H1 (cell line): ENCODE data around the gene PDE4B.

ENCODE experiments used
- FOSL1 ChIP-seq: IDR thresholded peaks from 2 replicates; pipeline ENCODE4 v1.6.1; 2011; ENCODE audit warnings: mild to moderate bottlenecking, low read depth, low read length, moderate library complexity; ENCODE audit not compliant: insufficient read depth
- RFX5 ChIP-seq: IDR thresholded peaks from 2 replicates; pipeline ENCODE4 v1.6.1; 2011; ENCODE audit warnings: low read depth, low read length, improper control_type of control experiment, borderline replicate concordance
- TBP ChIP-seq: IDR thresholded peaks from 2 replicates; pipeline ENCODE4 v1.6.1; 2011; ENCODE audit warnings: low read depth, low read length, improper control_type of control experiment
- TCF12 ChIP-seq: IDR thresholded peaks from 2 replicates; pipeline ENCODE4 v1.6.1; 2011; ENCODE audit warnings: low read depth, mild to moderate bottlenecking, low read length
- USF2 ChIP-seq: IDR thresholded peaks from 2 replicates; pipeline ENCODE4 v1.6.1; 2011; ENCODE audit warnings: low read length, improper control_type of control experiment
- ZNF274 ChIP-seq: IDR thresholded peaks from 2 replicates; pipeline ENCODE4 v1.7.0; 2012; ENCODE audit warnings: low read length, borderline replicate concordance; ENCODE audit errors: extremely low read depth
- TF ChIP-seq, protein P1 (sequence below), 3 experiments: IDR thresholded peaks; 1 replicate in 2 of 3; 2 replicates in 1 of 3; pipeline versions ENCODE4 v1.5.1 to v1.6.1; 2011; ENCODE audit warnings: low read length in 3 of 3, mild to moderate bottlenecking in 3 of 3, inconsistent platforms in 2 of 3, low read depth in 1 of 3, moderate library complexity in 1 of 3; ENCODE audit not compliant: insufficient read depth in 1 of 3; ENCODE audit errors: control extremely low read depth in 1 of 3

GRCh38 chr1:66247415-66248208 lies 454.9 kb downstream of the PDE4B start:
- TF ChIP-seq, protein P1, sequence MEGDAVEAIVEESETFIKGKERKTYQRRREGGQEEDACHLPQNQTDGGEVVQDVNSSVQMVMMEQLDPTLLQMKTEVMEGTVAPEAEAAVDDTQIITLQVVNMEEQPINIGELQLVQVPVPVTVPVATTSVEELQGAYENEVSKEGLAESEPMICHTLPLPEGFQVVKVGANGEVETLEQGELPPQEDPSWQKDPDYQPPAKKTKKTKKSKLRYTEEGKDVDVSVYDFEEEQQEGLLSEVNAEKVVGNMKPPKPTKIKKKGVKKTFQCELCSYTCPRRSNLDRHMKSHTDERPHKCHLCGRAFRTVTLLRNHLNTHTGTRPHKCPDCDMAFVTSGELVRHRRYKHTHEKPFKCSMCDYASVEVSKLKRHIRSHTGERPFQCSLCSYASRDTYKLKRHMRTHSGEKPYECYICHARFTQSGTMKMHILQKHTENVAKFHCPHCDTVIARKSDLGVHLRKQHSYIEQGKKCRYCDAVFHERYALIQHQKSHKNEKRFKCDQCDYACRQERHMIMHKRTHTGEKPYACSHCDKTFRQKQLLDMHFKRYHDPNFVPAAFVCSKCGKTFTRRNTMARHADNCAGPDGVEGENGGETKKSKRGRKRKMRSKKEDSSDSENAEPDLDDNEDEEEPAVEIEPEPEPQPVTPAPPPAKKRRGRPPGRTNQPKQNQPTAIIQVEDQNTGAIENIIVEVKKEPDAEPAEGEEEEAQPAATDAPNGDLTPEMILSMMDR (IDR thresholded peaks at IDR 0.05; ENCODE audit: control extremely low read depth in 1 of 3, insufficient read depth in 1 of 3, low read depth in 1 of 3, low read length in 3 of 3) = no peak
- no peak for TF ChIP-seq RFX5
- no peak for TF ChIP-seq ZNF274
- no peak for TF ChIP-seq TCF12
- no peak for TF ChIP-seq USF2
- TF ChIP-seq FOSL1 = no peak
- TF ChIP-seq TBP = no peak
